ENCODE measurements around the gene CHADL.
A peak's percentile ranks its signal among the peaks of the same experiment; 100 is the strongest.

The CHADL gene

GRCh38 chr22:41229215-41229614 lies 11.5 kb downstream of the CHADL start:
- H3K9me3 Mint-ChIP-seq, result no peaks in the 10 kb centered on the region
- H3K4me1 Mint-ChIP-seq (ENCODE audit: low read depth), result no peaks in the 10 kb centered on the region
- H3K4me3 Mint-ChIP-seq, result no peak overlapping the region
- no peak overlapping the region for H3K27ac Mint-ChIP-seq
- H3K36me3 Mint-ChIP-seq (ENCODE audit: low read depth), result peaks cover 14% of the 10 kb centered on the region
- H3K27me3 Mint-ChIP-seq, result no peaks in the 10 kb centered on the region

- Mint-ChIP-seq H3K4me1 (ENCODE audit: low read depth) (no peaks in the 10 kb centered on the region), H3K27me3 (no peaks in the 10 kb centered on the region), H3K9me3 (no peaks in the 10 kb centered on the region), H3K36me3 (ENCODE audit: low read depth) (peaks cover 24% of the 10 kb centered on the region), H3K4me3 (no peak overlapping the region), H3K27ac (no peak overlapping the region)
Measured at GRCh38 chr22:41226723-41227655, 13.7 kb downstream of the CHADL start.

GRCh38 chr22:41223535-41223934 lies 17.2 kb downstream of the CHADL start:
- Mint-ChIP-seq H3K4me1 (ENCODE audit: low read depth) (no peaks in the 10 kb centered on the region), H3K27ac (no peak overlapping the region), H3K9me3 (no peaks in the 10 kb centered on the region), H3K27me3 (no peaks in the 10 kb centered on the region), H3K4me3 (no peak overlapping the region), H3K36me3 (ENCODE audit: low read depth) (peaks cover 39% of the 10 kb centered on the region)

GRCh38 chr22:41222846-41223507 lies 17.8 kb downstream of the CHADL start:
- no peak overlapping the region for H3K27ac Mint-ChIP-seq
- no peaks in the 10 kb centered on the region for H3K27me3 Mint-ChIP-seq
- H3K4me1 Mint-ChIP-seq (ENCODE audit: low read depth), result peaks cover 2% of the 10 kb centered on the region
- no peak overlapping the region for H3K4me3 Mint-ChIP-seq
- no peaks in the 10 kb centered on the region for H3K9me3 Mint-ChIP-seq
- H3K36me3 Mint-ChIP-seq (ENCODE audit: low read depth), result peaks cover 42% of the 10 kb centered on the region

GRCh38 chr22:41217553-41218157 lies 23.1 kb downstream of the CHADL start:
- peaks cover 26% of the 10 kb centered on the region for H3K4me1 Mint-ChIP-seq (ENCODE audit: low read depth)
- peaks cover 60% of the 10 kb centered on the region for H3K36me3 Mint-ChIP-seq (ENCODE audit: low read depth)
- no peaks in the 10 kb centered on the region for H3K27me3 Mint-ChIP-seq
- peak overlapping the region; percentile 30 for H3K4me3 Mint-ChIP-seq
- no peaks in the 10 kb centered on the region for H3K9me3 Mint-ChIP-seq
- peak overlapping the region; percentile 77 for H3K27ac Mint-ChIP-seq

- Mint-ChIP-seq H3K4me1 (ENCODE audit: low read depth) (peaks cover 26% of the 10 kb centered on the region), H3K9me3 (no peaks in the 10 kb centered on the region), H3K4me3 (no peak overlapping the region), H3K27me3 (no peaks in the 10 kb centered on the region), H3K36me3 (ENCODE audit: low read depth) (peaks cover 60% of the 10 kb centered on the region), H3K27ac (peak overlapping the region; percentile 40)
Measured at GRCh38 chr22:41216984-41217383, 23.7 kb downstream of the CHADL start.

- Mint-ChIP-seq H3K9me3 (no peaks in the 10 kb centered on the region), H3K27ac (no peak overlapping the region), H3K4me1 (ENCODE audit: low read depth) (peaks cover 26% of the 10 kb centered on the region), H3K27me3 (no peaks in the 10 kb centered on the region), H3K4me3 (no peak overlapping the region), H3K36me3 (ENCODE audit: low read depth) (peaks cover 55% of the 10 kb centered on the region)
Measured at GRCh38 chr22:41215926-41216325, 24.8 kb downstream of the CHADL start.

- Mint-ChIP-seq H3K36me3 (ENCODE audit: low read depth) (peaks cover 55% of the 10 kb centered on the region), H3K27ac (no peak overlapping the region), H3K4me3 (no peak overlapping the region), H3K27me3 (no peaks in the 10 kb centered on the region), H3K9me3 (no peaks in the 10 kb centered on the region), H3K4me1 (ENCODE audit: low read depth) (peaks cover 26% of the 10 kb centered on the region)
Measured at GRCh38 chr22:41215409-41215808, 25.3 kb downstream of the CHADL start.

- peaks cover 23% of the 10 kb centered on the region for H3K36me3 Mint-ChIP-seq (ENCODE audit: low read depth)
- H3K4me3 Mint-ChIP-seq, result peak overlapping the region; percentile 71
- H3K27ac Mint-ChIP-seq, result no peak overlapping the region
- no peaks in the 10 kb centered on the region for H3K9me3 Mint-ChIP-seq
- H3K27me3 Mint-ChIP-seq, result peaks cover 9% of the 10 kb centered on the region
- H3K4me1 Mint-ChIP-seq (ENCODE audit: low read depth), result peaks cover 30% of the 10 kb centered on the region
Measured at GRCh38 chr22:41206719-41207118, 34.0 kb downstream of the CHADL start.

GRCh38 chr22:41204992-41205900 lies 35.5 kb downstream of the CHADL start, which contains the start of gene L3MBTL2:
L3MBTL2 (plus strand) TSS chr22:41205312; CDS start chr22:41205363, 51 bp downstream.
- H3K4me3 Mint-ChIP-seq, result peak within 1 kb of the TSS; percentile 95
- peaks cover 30% of the 10 kb centered on the region for H3K4me1 Mint-ChIP-seq (ENCODE audit: low read depth)
- H3K36me3 Mint-ChIP-seq (ENCODE audit: low read depth), result peaks cover 18% of the 10 kb centered on the region
- peaks cover 16% of the 10 kb centered on the region for H3K27me3 Mint-ChIP-seq
- H3K27ac Mint-ChIP-seq, result peak within 1 kb of the TSS; percentile 95
- H3K9me3 Mint-ChIP-seq, result no peaks in the 10 kb centered on the region

- peaks cover 11% of the 10 kb centered on the region for H3K36me3 Mint-ChIP-seq (ENCODE audit: low read depth)
- H3K27ac Mint-ChIP-seq, result no peak overlapping the region
- peaks cover 30% of the 10 kb centered on the region for H3K4me1 Mint-ChIP-seq (ENCODE audit: low read depth)
- H3K9me3 Mint-ChIP-seq, result no peaks in the 10 kb centered on the region
- peaks cover 20% of the 10 kb centered on the region for H3K27me3 Mint-ChIP-seq
- no peak overlapping the region for H3K4me3 Mint-ChIP-seq
Measured at GRCh38 chr22:41204066-41204465, 36.7 kb downstream of the CHADL start.

GRCh38 chr22:41203118-41203517 lies 37.6 kb downstream of the CHADL start:
- Mint-ChIP-seq H3K27me3 (peaks cover 24% of the 10 kb centered on the region), H3K4me1 (ENCODE audit: low read depth) (peaks cover 32% of the 10 kb centered on the region), H3K36me3 (ENCODE audit: low read depth) (peaks cover 7% of the 10 kb centered on the region), H3K27ac (no peak overlapping the region), H3K4me3 (no peak overlapping the region), H3K9me3 (no peaks in the 10 kb centered on the region)

- no peak overlapping the region for H3K4me3 Mint-ChIP-seq
- peaks cover 28% of the 10 kb centered on the region for H3K27me3 Mint-ChIP-seq
Measured at GRCh38 chr22:41201141-41201540, 39.6 kb downstream of the CHADL start.

GRCh38 chr22:41198027-41198580 lies 42.6 kb downstream of the CHADL start:
- Mint-ChIP-seq H3K36me3 (ENCODE audit: low read depth) (no peaks in the 10 kb centered on the region), H3K9me3 (no peaks in the 10 kb centered on the region), H3K4me3 (peak overlapping the region; percentile 88), H3K27me3 (peaks cover 19% of the 10 kb centered on the region), H3K4me1 (ENCODE audit: low read depth) (peaks cover 9% of the 10 kb centered on the region), H3K27ac (peak overlapping the region; percentile 46)

More at GRCh38 chr22:41201141-41201540, 39.6 kb downstream of the CHADL start:
- Mint-ChIP-seq H3K9me3 (no peaks in the 10 kb centered on the region), H3K27ac (no peak overlapping the region), H3K4me1 (ENCODE audit: low read depth) (peaks cover 24% of the 10 kb centered on the region), H3K36me3 (ENCODE audit: low read depth) (peaks cover 3% of the 10 kb centered on the region)

Measured in stimulated activated naive CD8-positive, alpha-beta T cell treated with anti-CD3 and anti-CD28 coated beads, Interleukin-15, Interleukin-2, amounts not matched to agents 100 ng/mL and 50 ng/mL, for 24 hours (primary cell).